Gastrocnemius medialis (tissue), 4 donors: ENCODE data around the gene RORB. TPM values are rescaled to one million over a fixed set of nuclear protein-coding genes. Genes with fewer than 3 reads are reported as not detected.

ENCODE experiments used
- ATAC-seq, 2 donors: fragments of 150-250 bp; one replicate each; pipeline ENCODE4 v1.9.1; 2016
- DNase-seq, 2 donors: peaks; one replicate each; pipeline ENCODE4 v3.0.0-alpha.2; 2019
- H3K27ac ChIP-seq, 4 donors: fragments of 200-600 bp; sonication (generic); 1 replicate in 1 of 4; 2 replicates in 3 of 4; pipeline ENCODE4 v1.5.1; 2016 to 2018; ENCODE audit warnings: mild to moderate bottlenecking in 2 of 4, moderate library complexity in 1 of 4
- H3K27me3 ChIP-seq, 3 donors: fragments of 200-600 bp; sonication (generic) in 2 of 3; 1 replicate in 1 of 3; 2 replicates in 2 of 3; pipeline versions ENCODE4 v1.5.1 to v1.6.0; 2016 to 2019; ENCODE audit warnings: mild to moderate bottlenecking in 1 of 3, moderate library complexity in 1 of 3
- H3K36me3 ChIP-seq, 2 donors: fragments of 200-600 bp; sonication (generic) in 1 of 2; one replicate each; pipeline ENCODE4 v1.5.1; 2017 to 2018
- H3K4me1 ChIP-seq, 2 donors: fragments of 200-600 bp; sonication (generic) in 1 of 2; one replicate each; pipeline ENCODE4 v1.5.1; 2016 to 2017; ENCODE audit warnings: mild to moderate bottlenecking in 2 of 2
- H3K4me3 ChIP-seq, 4 donors: fragments of 200-600 bp; sonication (generic) in 3 of 4; 1 replicate in 1 of 4; 2 replicates in 3 of 4; pipeline ENCODE4 v1.5.1; 2016 to 2019; ENCODE audit warnings: mild to moderate bottlenecking in 2 of 4
- H3K9me3 ChIP-seq, 3 donors: fragments of 200-600 bp; sonication (generic) in 2 of 3; 1 replicate in 1 of 3; 2 replicates in 2 of 3; pipeline ENCODE4 v1.5.1; 2016 to 2019
- CTCF ChIP-seq, 5 experiments: fragments of 450-650 bp in 3 of 5; fragments of 200-600 bp in 2 of 5; sonication (generic) in 2 of 5; IDR thresholded peaks in 4 of 5; conservative IDR thresholded peaks in 1 of 5; 1 replicate in 4 of 5; 2 replicates in 1 of 5; pipeline ENCODE4 v1.5.1; 2016 to 2019; ENCODE audit warnings: antibody characterized with exemption in 5 of 5, mild to moderate bottlenecking in 3 of 5, moderate library complexity in 3 of 5
- POLR2A ChIP-seq, 2 donors: fragments of 450-650 bp; IDR thresholded peaks; one replicate each; pipeline ENCODE4 v1.6.1; 2017; ENCODE audit warnings: antibody characterized with exemption in 2 of 2, mild to moderate bottlenecking in 2 of 2, moderate library complexity in 2 of 2
- in situ Hi-C, 4 donors: fragments of 200-750 bp; cut with MboI; loops; one replicate each; pipeline versions ENCODE4 v1.15.0 to v1.8.0; 2017; ENCODE audit warnings: low sequenced_read_pairs in 4 of 4
- intact Hi-C: fragments of 100-400 bp; cut with DNase I; formaldehyde crosslinking; loops from one replicate; pipeline ENCODE4 v1.15.1; 2023; ENCODE audit warnings: low total_unique reads
- total RNA-seq, 4 donors: library from RNA; depleted of rRNA; stranded (reverse); fragments of >200 nt; gene quantifications; one replicate each; pipeline versions ENCODE4 v1.1.0 to v1.2.3, GENCODE V29; 2016

RORB gene
- total RNA-seq, 4 donors from 2014 or later, result 0.10 TPM; not detected in 3

GRCh38 chr9:74663439-74663838, 166.3 kb downstream of the RORB start:
- no peak overlapping the region for H3K4me3 ChIP-seq
- no peaks in the 10 kb centered on the region for H3K9me3 ChIP-seq
- no peaks in the 10 kb centered on the region for H3K36me3 ChIP-seq
- DNase-seq, result no peak
- in situ Hi-C loops (no loop called here), intact Hi-C loops (no loop called here)
- H3K4me1 ChIP-seq, result no peaks in the 10 kb centered on the region
- no peak for ATAC-seq
- H3K27me3 ChIP-seq, result no peaks in the 10 kb centered on the region
- TF ChIP-seq CTCF (IDR thresholded peaks at IDR 0.05 in 4 of 5, conservative IDR thresholded peaks at IDR 0.05 in 1 of 5) (no peak), POLR2A (IDR thresholded peaks at IDR 0.05) (no peak)
- no peak overlapping the region for H3K27ac ChIP-seq

GRCh38 chr9:74666625-74667316, 169.6 kb downstream of the RORB start:
- ATAC-seq (no peak), DNase-seq (no peak)
- Histone ChIP-seq H3K9me3 (no peaks in the 10 kb centered on the region), H3K27ac (no peak overlapping the region), H3K36me3 (no peaks in the 10 kb centered on the region), H3K4me1 (no peaks in the 10 kb centered on the region), H3K4me3 (no peak overlapping the region), H3K27me3 (no peaks in the 10 kb centered on the region)
- TF ChIP-seq POLR2A (IDR thresholded peaks at IDR 0.05) (no peak), CTCF (IDR thresholded peaks at IDR 0.05 in 4 of 5, conservative IDR thresholded peaks at IDR 0.05 in 1 of 5) (no peak)
- in situ Hi-C loops (no loop called here), intact Hi-C loops (no loop called here)

- Histone ChIP-seq H3K27me3 (no peaks in the 10 kb centered on the region), H3K9me3 (no peaks in the 10 kb centered on the region), H3K36me3 (no peaks in the 10 kb centered on the region), H3K4me1 (no peaks in the 10 kb centered on the region), H3K27ac (no peak overlapping the region), H3K4me3 (no peak overlapping the region)
- intact Hi-C loops, result no loop called here
- in situ Hi-C loops, result no loop called here
- no peak for ATAC-seq
- DNase-seq, result no peak
- TF ChIP-seq CTCF (IDR thresholded peaks at IDR 0.05 in 4 of 5, conservative IDR thresholded peaks at IDR 0.05 in 1 of 5), result no peak
These were observed 175.1 kb downstream of the RORB start for GRCh38 chr9:74672237-74672636.

GRCh38 chr9:74674077-74674476, 176.9 kb downstream of the RORB start:
- DNase-seq (no peak), ATAC-seq (no peak)
- H3K36me3 ChIP-seq, result no peaks in the 10 kb centered on the region
- in situ Hi-C loops (no loop called here), intact Hi-C loops (no loop called here)
- no peak for TF ChIP-seq POLR2A (IDR thresholded peaks at IDR 0.05)
- no peak for TF ChIP-seq CTCF (IDR thresholded peaks at IDR 0.05 in 4 of 5, conservative IDR thresholded peaks at IDR 0.05 in 1 of 5)
- no peak overlapping the region for H3K27ac ChIP-seq
- no peaks in the 10 kb centered on the region for H3K27me3 ChIP-seq
- H3K4me1 ChIP-seq, result no peaks in the 10 kb centered on the region
- no peak overlapping the region for H3K4me3 ChIP-seq
- no peaks in the 10 kb centered on the region for H3K9me3 ChIP-seq

GRCh38 chr9:74681906-74682305, 184.8 kb downstream of the RORB start:
- ATAC-seq (no peak), DNase-seq (no peak)
- H3K27me3 ChIP-seq, result no peaks in the 10 kb centered on the region
- in situ Hi-C loops, result no loop called here
- no peak overlapping the region for H3K27ac ChIP-seq
- no peak overlapping the region for H3K4me3 ChIP-seq
- H3K4me1 ChIP-seq, result no peaks in the 10 kb centered on the region
- no peaks in the 10 kb centered on the region for H3K9me3 ChIP-seq
- no peak for TF ChIP-seq POLR2A (IDR thresholded peaks at IDR 0.05)
- no peak for TF ChIP-seq CTCF (IDR thresholded peaks at IDR 0.05 in 4 of 5, conservative IDR thresholded peaks at IDR 0.05 in 1 of 5)
- intact Hi-C loops, result no loop called here
- no peaks in the 10 kb centered on the region for H3K36me3 ChIP-seq
